Measurements from ENCODE around the gene CCDC88C.
"Not testable (repeated sequence)": the region's sequence is repeated elsewhere in the genome, so short reads cannot be mapped to it uniquely, and the experiment has no call there.

DNA sequence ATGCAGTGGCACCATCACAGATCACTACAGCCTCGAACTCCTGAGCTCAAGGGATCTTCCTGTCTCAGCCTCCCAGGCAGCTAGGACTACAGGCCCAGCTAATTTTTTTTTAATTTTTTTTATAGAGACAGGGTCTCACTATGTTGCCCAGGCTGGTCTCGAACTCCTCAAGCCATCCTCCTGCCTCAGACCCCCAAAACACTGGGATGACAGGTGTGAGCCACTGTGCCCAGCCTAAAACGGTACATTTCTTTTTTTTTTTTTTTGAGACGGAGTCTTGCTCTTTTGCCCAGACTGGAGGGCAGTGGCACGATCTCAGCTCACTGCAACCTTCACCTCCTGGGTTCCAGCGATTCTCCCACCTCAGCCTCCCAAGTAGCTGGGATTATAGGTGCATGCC lies 8.4 kb downstream of the CCDC88C start:
- not testable (repeated sequence) for TF ChIP-seq POLR2AphosphoS5, POLR2A (IDR thresholded peaks at IDR 0.05)

Measured in prostate gland (tissue), 1 donor.